Ascending aorta (tissue), 2 donors: Measurements from ENCODE around the gene PPP1R1A. TPM values are rescaled to one million over a fixed set of nuclear protein-coding genes. Genes with fewer than 3 reads are reported as not detected.

Experiments used
- DNase-seq, 2 donors: peaks; one replicate each; pipeline ENCODE4 v3.0.0-alpha.2; 2019; ENCODE audit warnings: low spot score in 2 of 2
- H3K27ac ChIP-seq, 2 donors: fragments of 200-600 bp; sonication (generic); one replicate each; pipeline ENCODE4 v1.5.1; 2016 to 2017; ENCODE audit warnings: mild to moderate bottlenecking in 1 of 2
- H3K27me3 ChIP-seq: fragments of 200-600 bp; sonication (generic); one replicate; pipeline ENCODE4 v1.5.1; 2017
- H3K36me3 ChIP-seq, 2 donors: fragments of 200-600 bp; sonication (generic); one replicate each; pipeline ENCODE4 v1.5.1; 2016
- H3K4me1 ChIP-seq, 2 donors: fragments of 200-600 bp; sonication (generic); one replicate each; pipeline ENCODE4 v1.5.1; 2016 to 2017; ENCODE audit warnings: mild to moderate bottlenecking in 1 of 2
- H3K4me3 ChIP-seq, 2 donors: fragments of 200-600 bp; sonication (generic); one replicate each; pipeline ENCODE4 v1.5.1; 2016 to 2017; ENCODE audit warnings: mild to moderate bottlenecking in 1 of 2
- H3K9me3 ChIP-seq, 2 donors: fragments of 200-600 bp; sonication (generic); one replicate each; pipeline ENCODE4 v1.5.1; 2016
- CTCF ChIP-seq, 3 experiments: fragments of 200-600 bp in 2 of 3; fragments of 450-650 bp in 1 of 3; sonication (generic) in 2 of 3; IDR thresholded peaks; one replicate each; pipeline ENCODE4 v1.5.1; 2016 to 2019; ENCODE audit warnings: antibody characterized with exemption in 3 of 3, mild to moderate bottlenecking in 1 of 3, moderate library complexity in 1 of 3
- intact Hi-C: fragments of 100-400 bp; cut with DNase I; formaldehyde crosslinking; loops from one replicate; pipeline ENCODE4 v1.15.1; 2023
- total RNA-seq: library from RNA; depleted of rRNA; stranded (reverse); fragments of >200 nt; gene quantifications from one replicate; pipeline ENCODE4 v1.1.0, GENCODE V29; 2016

PPP1R1A gene
- total RNA-seq, 1 donor from 2014 or later = 28.7 TPM

GRCh38 chr12:54616933-54617680 is 28.6 kb upstream of the PPP1R1A start:
- no peak for TF ChIP-seq CTCF (IDR thresholded peaks at IDR 0.05)
- no peak for DNase-seq
- no peaks in the 10 kb centered on the region for H3K27me3 ChIP-seq
- H3K36me3 ChIP-seq = no peaks in the 10 kb centered on the region
- H3K4me1 ChIP-seq = no peaks in the 10 kb centered on the region
- H3K4me3 ChIP-seq = no peak overlapping the region
- no peak overlapping the region for H3K27ac ChIP-seq
- intact Hi-C loops = no loop called here
- H3K9me3 ChIP-seq = no peaks in the 10 kb centered on the region

- H3K9me3 ChIP-seq = no peaks in the 10 kb centered on the region
- no peaks in the 10 kb centered on the region for H3K27me3 ChIP-seq
- no peak overlapping the region for H3K4me3 ChIP-seq
- H3K27ac ChIP-seq = no peak overlapping the region
- H3K36me3 ChIP-seq = no peaks in the 10 kb centered on the region
- no peak for DNase-seq
- intact Hi-C loops = no loop called here
- no peaks in the 10 kb centered on the region for H3K4me1 ChIP-seq
- TF ChIP-seq CTCF (IDR thresholded peaks at IDR 0.05) = no peak
These were observed 23.8 kb upstream of the PPP1R1A start for GRCh38 chr12:54612225-54612750.

- H3K4me1 ChIP-seq = no peaks in the 10 kb centered on the region
- H3K9me3 ChIP-seq = no peaks in the 10 kb centered on the region
- H3K27me3 ChIP-seq = no peaks in the 10 kb centered on the region
- H3K36me3 ChIP-seq = no peaks in the 10 kb centered on the region
- H3K27ac ChIP-seq = no peak overlapping the region
- intact Hi-C loops = no loop called here
- TF ChIP-seq CTCF (IDR thresholded peaks at IDR 0.05) = no peak
- no peak for DNase-seq
- no peak overlapping the region for H3K4me3 ChIP-seq
These were observed 23.3 kb upstream of the PPP1R1A start for GRCh38 chr12:54611715-54612149.

GRCh38 chr12:54608769-54609168 is 20.3 kb upstream of the PPP1R1A start:
- no peaks in the 10 kb centered on the region for H3K27me3 ChIP-seq
- DNase-seq = no peak
- no peaks in the 10 kb centered on the region for H3K36me3 ChIP-seq
- H3K4me3 ChIP-seq = no peak overlapping the region
- H3K4me1 ChIP-seq = no peaks in the 10 kb centered on the region
- no peaks in the 10 kb centered on the region for H3K9me3 ChIP-seq
- intact Hi-C loops = no loop called here
- no peak for TF ChIP-seq CTCF (IDR thresholded peaks at IDR 0.05)
- H3K27ac ChIP-seq = no peak overlapping the region

- Histone ChIP-seq H3K27me3 (no peaks in the 10 kb centered on the region), H3K9me3 (no peaks in the 10 kb centered on the region), H3K27ac (no peak overlapping the region), H3K4me1 (no peaks in the 10 kb centered on the region), H3K4me3 (no peak overlapping the region), H3K36me3 (no peaks in the 10 kb centered on the region)
- TF ChIP-seq CTCF (IDR thresholded peaks at IDR 0.05) = no peak
- intact Hi-C loops = no loop called here
- no peak for DNase-seq
These were observed 19.7 kb upstream of the PPP1R1A start for GRCh38 chr12:54608156-54608555.
